GM18499 (cell line): ENCODE data around the gene KDF1.
"Not testable (repeated sequence)": the region's sequence is repeated elsewhere in the genome, so short reads cannot be mapped to it uniquely, and the experiment has no call there.

ENCODE experiments used
- ATAC-seq: cut with Tn5 transposase; IDR thresholded peaks from one replicate; pipeline ENCODE4 v1.9.1; 2021; ENCODE audit warnings: moderate number of reproducible peaks; ENCODE audit not compliant: insufficient read depth, unreplicated experiment

The KDF1 gene

GRCh38 chr1:26960625-26960966 lies 328 bp upstream of the KDF1 start:
- ATAC-seq, result no peak

- no peak for ATAC-seq
These were observed 998 bp downstream of the KDF1 start for GRCh38 chr1:26959270-26959669.

GRCh38 chr1:26957306-26957705 lies 3.0 kb downstream of the KDF1 start:
- ATAC-seq, result no peak

- no peak for ATAC-seq
These were observed 3.9 kb downstream of the KDF1 start for GRCh38 chr1:26956321-26956720.

- no peak for ATAC-seq
These were observed 6.9 kb downstream of the KDF1 start for GRCh38 chr1:26953374-26953773.

- ATAC-seq, result no peak
These were observed 8.3 kb downstream of the KDF1 start for GRCh38 chr1:26951821-26952497.

- ATAC-seq, result no peak
These were observed 9.1 kb downstream of the KDF1 start for GRCh38 chr1:26951216-26951615.

GRCh38 chr1:26950602-26951001 lies 9.7 kb downstream of the KDF1 start:
- ATAC-seq, result no peak

- ATAC-seq, result no peak
These were observed 10.3 kb downstream of the KDF1 start for GRCh38 chr1:26949926-26950319.

- no peak for ATAC-seq
These were observed 10.9 kb downstream of the KDF1 start for GRCh38 chr1:26949266-26949925.

- ATAC-seq, result not testable (repeated sequence)
These were observed 11.6 kb downstream of the KDF1 start for GRCh38 chr1:26948725-26949057.

GRCh38 chr1:26946270-26946669 lies 14.0 kb downstream of the KDF1 start:
- ATAC-seq, result no peak

- no peak for ATAC-seq
These were observed 14.5 kb downstream of the KDF1 start for GRCh38 chr1:26945728-26946127.

GRCh38 chr1:26945138-26945537 lies 15.1 kb downstream of the KDF1 start:
- ATAC-seq, result no peak

GRCh38 chr1:26942656-26943055 lies 17.6 kb downstream of the KDF1 start:
- no peak for ATAC-seq

GRCh38 chr1:26941311-26941710 lies 19.0 kb downstream of the KDF1 start:
- no peak for ATAC-seq

- ATAC-seq, result no peak
These were observed 21.6 kb downstream of the KDF1 start for GRCh38 chr1:26938659-26939025.

GRCh38 chr1:26938004-26938658 lies 22.1 kb downstream of the KDF1 start:
- no peak for ATAC-seq

GRCh38 chr1:26936823-26937222 lies 23.4 kb downstream of the KDF1 start:
- ATAC-seq, result no peak

- ATAC-seq, result peak; percentile 57
These were observed 27.7 kb downstream of the KDF1 start for GRCh38 chr1:26932531-26932930.

- ATAC-seq, result no peak
These were observed 36.6 kb downstream of the KDF1 start for GRCh38 chr1:26923711-26924110.

- ATAC-seq, result no peak
These were observed 37.4 kb downstream of the KDF1 start for GRCh38 chr1:26922901-26923300.
